ENCODE measurements around the gene NCAPG2. TPM values are rescaled to one million over a fixed set of nuclear protein-coding genes. Genes with fewer than 3 reads are reported as not detected.

NCAPG2 gene
- total and polyA plus RNA-seq, 2 experiments from 2014 or later, result 38.7 to 91.2 TPM

DNA sequence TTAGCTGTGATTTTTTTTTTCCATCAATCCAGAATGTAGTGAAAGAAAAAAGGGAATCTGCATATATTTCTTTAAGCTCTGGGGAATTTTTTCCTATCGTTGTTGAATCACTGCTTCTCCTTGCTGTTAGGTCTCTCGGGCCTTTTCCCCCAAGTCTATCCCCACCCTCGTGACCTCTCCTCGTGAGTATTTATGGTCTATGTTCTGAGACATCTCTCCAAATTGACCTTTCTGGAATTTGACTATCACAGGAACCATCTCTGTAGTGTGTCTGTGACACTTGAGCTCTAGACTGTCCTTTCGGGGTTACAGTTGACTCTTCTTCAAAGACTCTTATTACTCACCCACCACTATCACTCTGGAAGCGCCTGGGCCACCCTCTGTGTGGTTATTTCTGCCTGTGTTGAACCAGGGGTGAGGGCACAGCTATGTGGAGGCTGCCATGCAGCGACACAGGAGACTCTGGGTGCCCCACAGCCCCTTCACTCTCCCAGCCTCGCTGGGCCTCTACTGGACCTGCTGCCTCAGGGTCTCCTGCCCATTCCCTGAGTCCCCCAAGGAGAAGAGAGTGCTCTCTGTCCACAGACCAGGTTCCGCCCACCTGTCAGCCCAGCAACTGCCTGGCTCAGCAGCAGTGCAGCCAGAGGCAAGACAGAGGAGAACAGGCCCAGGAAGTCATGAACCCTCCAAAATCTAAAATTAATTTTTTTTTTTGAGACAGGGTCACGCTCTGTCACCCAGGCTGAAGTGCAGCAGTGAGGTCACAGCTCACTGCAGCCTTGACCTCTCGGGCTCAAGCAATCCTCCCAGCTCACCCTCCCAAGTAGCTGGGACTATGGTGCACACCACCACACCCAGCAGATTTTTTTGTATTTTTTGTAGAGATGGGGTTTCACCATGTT is 71.3 kb downstream of the NCAPG2 start (continued):
- TF ChIP-seq, protein P1, sequence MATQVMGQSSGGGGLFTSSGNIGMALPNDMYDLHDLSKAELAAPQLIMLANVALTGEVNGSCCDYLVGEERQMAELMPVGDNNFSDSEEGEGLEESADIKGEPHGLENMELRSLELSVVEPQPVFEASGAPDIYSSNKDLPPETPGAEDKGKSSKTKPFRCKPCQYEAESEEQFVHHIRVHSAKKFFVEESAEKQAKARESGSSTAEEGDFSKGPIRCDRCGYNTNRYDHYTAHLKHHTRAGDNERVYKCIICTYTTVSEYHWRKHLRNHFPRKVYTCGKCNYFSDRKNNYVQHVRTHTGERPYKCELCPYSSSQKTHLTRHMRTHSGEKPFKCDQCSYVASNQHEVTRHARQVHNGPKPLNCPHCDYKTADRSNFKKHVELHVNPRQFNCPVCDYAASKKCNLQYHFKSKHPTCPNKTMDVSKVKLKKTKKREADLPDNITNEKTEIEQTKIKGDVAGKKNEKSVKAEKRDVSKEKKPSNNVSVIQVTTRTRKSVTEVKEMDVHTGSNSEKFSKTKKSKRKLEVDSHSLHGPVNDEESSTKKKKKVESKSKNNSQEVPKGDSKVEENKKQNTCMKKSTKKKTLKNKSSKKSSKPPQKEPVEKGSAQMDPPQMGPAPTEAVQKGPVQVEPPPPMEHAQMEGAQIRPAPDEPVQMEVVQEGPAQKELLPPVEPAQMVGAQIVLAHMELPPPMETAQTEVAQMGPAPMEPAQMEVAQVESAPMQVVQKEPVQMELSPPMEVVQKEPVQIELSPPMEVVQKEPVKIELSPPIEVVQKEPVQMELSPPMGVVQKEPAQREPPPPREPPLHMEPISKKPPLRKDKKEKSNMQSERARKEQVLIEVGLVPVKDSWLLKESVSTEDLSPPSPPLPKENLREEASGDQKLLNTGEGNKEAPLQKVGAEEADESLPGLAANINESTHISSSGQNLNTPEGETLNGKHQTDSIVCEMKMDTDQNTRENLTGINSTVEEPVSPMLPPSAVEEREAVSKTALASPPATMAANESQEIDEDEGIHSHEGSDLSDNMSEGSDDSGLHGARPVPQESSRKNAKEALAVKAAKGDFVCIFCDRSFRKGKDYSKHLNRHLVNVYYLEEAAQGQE (IDR thresholded peaks at IDR 0.05; ENCODE audit: unreplicated experiment), result no peak
- TF ChIP-seq STAT1 (IDR thresholded peaks at IDR 0.05; ENCODE audit: unreplicated experiment) (no peak), ZNF331 (CRISPR knock-in tag; IDR thresholded peaks at IDR 0.05; ENCODE audit: low read depth) (no peak), EZH2phosphoT487 (IDR thresholded peaks at IDR 0.05; ENCODE audit: unreplicated experiment) (no peak), JUNB (IDR thresholded peaks at IDR 0.05; ENCODE audit: unreplicated experiment) (no peak), EZH2 (IDR thresholded peaks at IDR 0.05; ENCODE audit: low read depth, unreplicated experiment) (no peak)
- TF ChIP-seq, protein P2, sequence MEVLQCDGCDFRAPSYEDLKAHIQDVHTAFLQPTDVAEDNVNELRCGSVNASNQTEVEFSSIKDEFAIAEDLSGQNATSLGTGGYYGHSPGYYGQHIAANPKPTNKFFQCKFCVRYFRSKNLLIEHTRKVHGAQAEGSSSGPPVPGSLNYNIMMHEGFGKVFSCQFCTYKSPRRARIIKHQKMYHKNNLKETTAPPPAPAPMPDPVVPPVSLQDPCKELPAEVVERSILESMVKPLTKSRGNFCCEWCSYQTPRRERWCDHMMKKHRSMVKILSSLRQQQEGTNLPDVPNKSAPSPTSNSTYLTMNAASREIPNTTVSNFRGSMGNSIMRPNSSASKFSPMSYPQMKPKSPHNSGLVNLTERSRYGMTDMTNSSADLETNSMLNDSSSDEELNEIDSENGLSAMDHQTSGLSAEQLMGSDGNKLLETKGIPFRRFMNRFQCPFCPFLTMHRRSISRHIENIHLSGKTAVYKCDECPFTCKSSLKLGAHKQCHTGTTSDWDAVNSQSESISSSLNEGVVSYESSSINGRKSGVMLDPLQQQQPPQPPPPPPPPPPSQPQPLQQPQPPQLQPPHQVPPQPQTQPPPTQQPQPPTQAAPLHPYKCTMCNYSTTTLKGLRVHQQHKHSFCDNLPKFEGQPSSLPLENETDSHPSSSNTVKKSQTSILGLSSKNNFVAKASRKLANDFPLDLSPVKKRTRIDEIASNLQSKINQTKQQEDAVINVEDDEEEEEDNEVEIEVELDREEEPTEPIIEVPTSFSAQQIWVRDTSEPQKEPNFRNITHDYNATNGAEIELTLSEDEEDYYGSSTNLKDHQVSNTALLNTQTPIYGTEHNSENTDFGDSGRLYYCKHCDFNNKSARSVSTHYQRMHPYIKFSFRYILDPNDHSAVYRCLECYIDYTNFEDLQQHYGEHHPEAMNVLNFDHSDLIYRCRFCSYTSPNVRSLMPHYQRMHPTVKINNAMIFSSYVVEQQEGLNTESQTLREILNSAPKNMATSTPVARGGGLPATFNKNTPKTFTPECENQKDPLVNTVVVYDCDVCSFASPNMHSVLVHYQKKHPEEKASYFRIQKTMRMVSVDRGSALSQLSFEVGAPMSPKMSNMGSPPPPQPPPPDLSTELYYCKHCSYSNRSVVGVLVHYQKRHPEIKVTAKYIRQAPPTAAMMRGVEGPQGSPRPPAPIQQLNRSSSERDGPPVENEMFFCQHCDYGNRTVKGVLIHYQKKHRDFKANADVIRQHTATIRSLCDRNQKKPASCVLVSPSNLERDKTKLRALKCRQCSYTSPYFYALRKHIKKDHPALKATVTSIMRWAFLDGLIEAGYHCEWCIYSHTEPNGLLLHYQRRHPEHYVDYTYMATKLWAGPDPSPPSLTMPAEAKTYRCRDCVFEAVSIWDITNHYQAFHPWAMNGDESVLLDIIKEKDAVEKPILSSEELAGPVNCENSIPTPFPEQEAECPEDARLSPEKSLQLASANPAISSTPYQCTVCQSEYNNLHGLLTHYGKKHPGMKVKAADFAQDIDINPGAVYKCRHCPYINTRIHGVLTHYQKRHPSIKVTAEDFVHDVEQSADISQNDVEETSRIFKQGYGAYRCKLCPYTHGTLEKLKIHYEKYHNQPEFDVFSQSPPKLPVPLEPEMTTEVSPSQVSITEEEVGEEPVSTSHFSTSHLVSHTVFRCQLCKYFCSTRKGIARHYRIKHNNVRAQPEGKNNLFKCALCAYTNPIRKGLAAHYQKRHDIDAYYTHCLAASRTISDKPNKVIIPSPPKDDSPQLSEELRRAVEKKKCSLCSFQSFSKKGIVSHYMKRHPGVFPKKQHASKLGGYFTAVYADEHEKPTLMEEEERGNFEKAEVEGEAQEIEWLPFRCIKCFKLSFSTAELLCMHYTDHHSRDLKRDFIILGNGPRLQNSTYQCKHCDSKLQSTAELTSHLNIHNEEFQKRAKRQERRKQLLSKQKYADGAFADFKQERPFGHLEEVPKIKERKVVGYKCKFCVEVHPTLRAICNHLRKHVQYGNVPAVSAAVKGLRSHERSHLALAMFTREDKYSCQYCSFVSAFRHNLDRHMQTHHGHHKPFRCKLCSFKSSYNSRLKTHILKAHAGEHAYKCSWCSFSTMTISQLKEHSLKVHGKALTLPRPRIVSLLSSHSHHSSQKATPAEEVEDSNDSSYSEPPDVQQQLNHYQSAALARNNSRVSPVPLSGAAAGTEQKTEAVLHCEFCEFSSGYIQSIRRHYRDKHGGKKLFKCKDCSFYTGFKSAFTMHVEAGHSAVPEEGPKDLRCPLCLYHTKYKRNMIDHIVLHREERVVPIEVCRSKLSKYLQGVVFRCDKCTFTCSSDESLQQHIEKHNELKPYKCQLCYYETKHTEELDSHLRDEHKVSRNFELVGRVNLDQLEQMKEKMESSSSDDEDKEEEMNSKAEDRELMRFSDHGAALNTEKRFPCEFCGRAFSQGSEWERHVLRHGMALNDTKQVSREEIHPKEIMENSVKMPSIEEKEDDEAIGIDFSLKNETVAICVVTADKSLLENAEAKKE (CRISPR knock-in tag; IDR thresholded peaks at IDR 0.05), result no peak

Measured in GM23338 (cell line).